HuH-7.5 (cell line): ENCODE data around the gene ALDH1A2.
A peak's percentile ranks its signal among the peaks of the same experiment; 100 is the strongest.
"Not testable (repeated sequence)": the region's sequence is repeated elsewhere in the genome, so short reads cannot be mapped to it uniquely, and the experiment has no call there.

Experiments used
- DNase-seq: peaks from one replicate; pipeline ENCODE4 v3.0.0; 2011; ENCODE audit warnings: low spot score

The ALDH1A2 gene

GRCh38 chr15:58066042-58066867 is 744 bp upstream of the ALDH1A2 start:
- peak; percentile 72 for DNase-seq

GRCh38 chr15:58064980-58065444 is 499 bp downstream of the ALDH1A2 start:
- no peak for DNase-seq

- DNase-seq, result no peak
These were observed 1.2 kb downstream of the ALDH1A2 start for GRCh38 chr15:58064082-58064979.

GRCh38 chr15:58063614-58064013 is 1.9 kb downstream of the ALDH1A2 start:
- no peak for DNase-seq

- no peak for DNase-seq
These were observed 2.5 kb downstream of the ALDH1A2 start for GRCh38 chr15:58062983-58063382.

GRCh38 chr15:58062175-58062574 is 3.3 kb downstream of the ALDH1A2 start:
- DNase-seq, result no peak

- DNase-seq, result no peak
These were observed 4.9 kb downstream of the ALDH1A2 start for GRCh38 chr15:58060575-58060974.

GRCh38 chr15:58058729-58059128 is 6.8 kb downstream of the ALDH1A2 start:
- DNase-seq, result no peak

GRCh38 chr15:58058073-58058472 is 7.4 kb downstream of the ALDH1A2 start:
- DNase-seq, result no peak

GRCh38 chr15:58057559-58057958 is 8.0 kb downstream of the ALDH1A2 start:
- no peak for DNase-seq

GRCh38 chr15:58056015-58056414 is 9.5 kb downstream of the ALDH1A2 start:
- no peak for DNase-seq

GRCh38 chr15:58053315-58054153 is 12.0 kb downstream of the ALDH1A2 start:
- no peak for DNase-seq

- no peak for DNase-seq
These were observed 13.2 kb downstream of the ALDH1A2 start for GRCh38 chr15:58052334-58052733.

- no peak for DNase-seq
These were observed 15.8 kb downstream of the ALDH1A2 start for GRCh38 chr15:58049520-58050227.

GRCh38 chr15:58048261-58048660 is 17.2 kb downstream of the ALDH1A2 start:
- no peak for DNase-seq

GRCh38 chr15:58047149-58047548 is 18.4 kb downstream of the ALDH1A2 start:
- DNase-seq, result no peak

GRCh38 chr15:58046467-58046866 is 19.0 kb downstream of the ALDH1A2 start:
- DNase-seq, result no peak

GRCh38 chr15:58045376-58045775 is 20.1 kb downstream of the ALDH1A2 start:
- not testable (repeated sequence) for DNase-seq

GRCh38 chr15:58044551-58044950 is 21.0 kb downstream of the ALDH1A2 start:
- DNase-seq, result no peak

- DNase-seq, result no peak
These were observed 22.2 kb downstream of the ALDH1A2 start for GRCh38 chr15:58043192-58043903.

- DNase-seq, result no peak
These were observed 23.5 kb downstream of the ALDH1A2 start for GRCh38 chr15:58042006-58042405.
